Colon (tissue), 2 donors: ENCODE results near the gene SH2D4B.

Experiments
- FAIRE-seq: peaks from 2 replicates; lab custom pipeline; 2012; peaks lifted over from hg19 to GRCh38; lab: Jason Lieb, UNC
- donor health status: control.
- donor health status: control.

SH2D4B gene

GRCh38 chr10:80504158-80504811 is 33.4 kb upstream of the SH2D4B start:
- no peak for FAIRE-seq

DNA sequence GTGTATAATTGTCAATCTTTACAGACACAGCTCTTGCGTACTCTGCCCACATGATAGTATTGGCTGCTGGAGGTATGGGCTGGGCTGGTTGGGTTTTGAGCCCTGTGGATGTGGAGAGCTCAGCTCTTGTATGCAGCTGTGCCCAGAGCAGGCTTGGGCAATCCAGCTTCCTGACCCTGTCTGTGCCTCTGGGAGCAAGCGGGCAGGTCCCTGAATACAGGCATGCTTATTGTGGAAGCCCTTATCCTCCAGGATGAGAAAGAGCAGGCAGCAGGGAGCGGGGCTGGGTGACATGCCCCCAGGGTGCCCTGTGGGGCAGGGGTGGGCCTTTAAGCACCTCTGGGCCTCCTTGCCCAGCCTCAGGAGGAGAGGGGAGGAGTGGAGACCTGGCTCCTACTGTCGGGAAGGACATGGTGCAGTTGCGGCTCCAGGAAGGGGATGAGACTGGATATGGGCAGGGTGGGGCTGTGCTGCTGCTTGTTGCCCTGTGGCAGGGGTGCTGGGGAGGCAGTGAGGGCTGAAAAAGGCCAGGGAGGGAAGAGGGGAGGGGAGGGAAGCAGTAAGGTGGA is 32.7 kb upstream of the SH2D4B start:
- FAIRE-seq, result no peak

- FAIRE-seq, result no peak
Observed at GRCh38 chr10:80506189-80506575, 31.5 kb upstream of the SH2D4B start.

- FAIRE-seq, result no peak
Observed at GRCh38 chr10:80506836-80507487, 30.7 kb upstream of the SH2D4B start.

- FAIRE-seq, result no peak
Observed at GRCh38 chr10:80509108-80509402, 28.6 kb upstream of the SH2D4B start.

DNA sequence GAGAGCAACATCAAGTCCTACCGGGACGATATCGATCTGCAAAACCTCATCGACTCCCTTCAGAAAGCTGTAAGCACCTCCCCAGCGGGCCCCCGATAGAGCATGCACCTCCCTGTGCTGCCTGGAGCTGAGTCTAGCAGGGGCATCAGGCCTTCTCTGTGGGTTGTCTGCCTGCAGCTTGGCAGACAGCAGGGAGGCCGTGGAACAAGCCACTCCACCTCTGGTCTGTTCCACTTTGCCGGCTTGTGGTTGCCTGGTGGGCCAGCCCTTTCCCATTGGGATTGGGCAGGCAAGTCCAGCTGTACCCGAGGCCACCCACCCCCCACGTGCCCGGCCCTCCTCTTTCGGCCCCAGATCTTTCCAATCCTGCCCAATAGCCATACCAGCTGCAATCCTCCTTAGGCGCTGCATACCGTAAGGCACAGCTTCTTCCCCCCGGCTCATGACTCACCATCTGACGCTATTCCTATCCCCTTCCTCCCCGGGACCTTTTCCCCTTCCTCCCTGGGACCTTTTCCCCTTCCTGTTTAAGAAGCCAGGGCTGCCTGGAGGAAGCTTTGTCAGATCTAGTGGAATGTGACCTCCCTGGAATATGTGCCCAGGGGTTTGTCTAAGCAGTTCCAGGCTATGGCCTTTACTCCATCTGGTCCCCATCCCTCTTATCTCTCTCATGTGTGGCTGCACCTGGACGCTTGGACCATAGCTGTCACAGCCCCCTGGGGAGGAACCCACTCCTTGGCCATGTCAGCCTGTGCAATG is 28.1 kb upstream of the SH2D4B start:
- FAIRE-seq, result no peak

- no peak for FAIRE-seq
Observed at GRCh38 chr10:80512031-80512526, 25.6 kb upstream of the SH2D4B start.

DNA sequence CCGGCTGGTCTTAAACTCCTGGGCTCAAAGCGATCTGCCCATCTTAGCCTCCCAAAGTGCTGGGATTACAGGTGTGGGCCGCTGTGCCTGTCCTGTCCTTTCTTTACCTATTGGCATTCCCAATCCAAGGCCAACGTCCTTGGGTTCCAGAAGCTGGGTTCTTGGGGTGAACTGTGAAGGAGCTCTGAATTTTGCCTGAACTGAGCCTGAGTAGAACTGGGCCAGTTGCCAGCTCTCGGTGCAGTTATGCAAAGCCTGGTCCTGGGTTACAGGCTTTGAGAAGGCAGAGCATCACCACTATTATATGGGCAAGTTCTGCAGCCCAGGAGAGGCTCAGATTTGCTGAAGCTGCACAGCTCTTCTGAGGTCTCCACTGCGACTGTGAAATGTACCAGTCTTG is 24.6 kb upstream of the SH2D4B start:
- no peak for FAIRE-seq

DNA sequence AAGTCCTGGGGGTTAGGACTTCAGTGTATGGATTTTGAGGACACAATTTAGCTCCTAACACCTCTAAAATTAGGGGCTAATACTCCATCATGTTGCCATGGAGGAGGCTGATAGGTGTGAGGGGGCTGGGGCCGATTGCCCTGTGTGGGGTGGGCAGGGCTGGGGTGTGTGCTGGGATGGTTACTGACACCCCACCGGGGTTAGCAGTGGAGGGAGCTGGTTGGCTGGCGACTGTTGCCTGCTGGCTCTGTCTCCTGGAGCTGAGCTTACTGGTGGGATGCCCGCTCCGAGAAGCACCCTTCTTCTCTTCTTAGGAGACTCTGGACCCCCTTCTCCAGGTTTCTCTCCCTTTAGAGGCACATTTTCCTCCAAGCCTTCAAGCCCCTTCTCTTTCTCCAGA is 22.2 kb upstream of the SH2D4B start:
- FAIRE-seq, result no peak

GRCh38 chr10:80515941-80516340 is 21.8 kb upstream of the SH2D4B start:
- no peak for FAIRE-seq

DNA sequence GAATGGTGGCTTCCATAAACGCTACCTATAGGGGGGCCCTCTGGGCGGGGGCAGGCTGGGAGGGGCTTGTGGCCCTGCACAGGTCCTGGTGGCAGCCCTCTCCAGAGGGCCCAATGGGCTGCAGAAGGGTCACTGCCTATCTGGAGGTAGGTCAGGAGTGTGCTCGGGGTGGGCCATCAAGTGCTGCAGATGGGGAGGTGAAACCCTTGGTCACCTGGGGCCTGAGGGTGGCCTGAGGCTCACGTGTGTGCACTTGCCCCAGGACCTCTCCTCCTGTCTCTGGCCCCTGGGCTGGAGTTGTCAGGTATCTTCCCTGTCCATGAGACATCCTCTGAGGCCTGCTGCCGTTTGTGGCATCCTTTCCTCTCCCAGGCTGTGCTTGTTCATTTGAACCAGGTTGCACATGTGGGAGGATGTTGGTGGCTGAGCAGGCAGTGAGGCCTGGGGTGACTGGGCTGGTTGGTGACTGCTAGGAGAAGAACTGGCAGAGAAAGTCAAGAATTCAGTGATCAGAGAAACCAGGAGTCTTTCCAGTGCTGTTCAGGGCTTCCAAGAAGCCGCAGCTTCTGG is 21.1 kb upstream of the SH2D4B start:
- FAIRE-seq, result no peak

GRCh38 chr10:80517416-80518142 is 20.1 kb upstream of the SH2D4B start:
- FAIRE-seq, result no peak

DNA sequence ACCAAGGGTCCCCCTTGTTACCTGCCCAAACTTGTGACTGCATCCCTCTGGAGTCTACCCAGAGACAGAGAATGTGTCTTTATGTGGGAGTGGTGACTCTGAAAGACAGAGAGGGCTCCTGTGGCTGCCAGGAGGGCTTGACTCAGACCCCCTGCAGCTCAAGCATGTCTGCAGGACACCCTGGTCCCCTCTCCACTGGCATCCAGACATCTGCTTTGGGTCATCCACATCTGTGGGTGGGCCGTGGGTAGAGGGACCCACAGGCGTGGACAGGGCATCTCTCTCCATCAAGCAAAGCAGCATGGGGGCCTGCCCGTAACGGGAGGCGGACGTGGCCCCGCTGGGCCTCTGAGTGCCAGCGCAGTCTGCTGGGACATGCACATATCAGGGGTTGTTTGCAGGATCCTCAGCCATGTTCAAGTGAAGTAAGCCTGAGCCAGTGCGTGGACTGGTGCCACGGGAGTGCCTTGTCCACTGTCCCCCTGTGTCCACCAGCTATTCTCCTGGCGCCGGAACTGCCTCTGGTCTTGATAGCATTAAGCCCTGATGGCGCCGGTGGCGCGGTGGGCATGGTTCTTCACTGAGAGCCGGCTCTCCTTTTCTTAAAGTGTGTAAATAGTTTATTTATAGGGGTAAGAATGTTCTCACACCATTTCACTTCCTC is 19.4 kb upstream of the SH2D4B start:
- FAIRE-seq, result no peak

DNA sequence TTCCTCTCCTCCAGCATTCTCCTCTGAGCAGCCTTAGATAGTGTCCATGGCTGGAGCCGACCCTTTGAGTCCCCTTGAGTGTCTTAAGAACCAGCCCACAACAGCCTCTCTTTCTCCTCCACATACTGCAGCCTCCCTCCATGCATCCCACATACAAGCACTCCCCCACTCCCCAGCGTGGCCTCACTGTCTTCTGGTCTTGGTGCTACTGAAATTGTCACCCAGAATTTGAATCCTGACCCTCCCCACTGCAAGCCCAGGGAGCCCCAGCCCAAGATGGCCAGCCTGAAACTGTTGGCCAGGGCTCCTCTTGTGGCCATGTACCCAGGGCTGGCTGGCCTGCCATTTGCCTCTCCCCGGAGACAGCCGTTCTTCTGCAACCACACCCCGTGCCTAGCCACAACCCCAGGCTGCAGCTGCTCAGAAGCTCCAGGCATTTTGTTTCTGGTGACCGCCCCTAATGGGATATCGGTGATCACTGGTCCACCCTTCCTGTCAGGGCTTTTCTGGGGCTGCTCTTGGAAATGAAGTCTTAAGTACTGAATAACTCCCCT is 18.8 kb upstream of the SH2D4B start:
- no peak for FAIRE-seq

GRCh38 chr10:80519936-80520650 is 17.6 kb upstream of the SH2D4B start:
- no peak for FAIRE-seq

DNA sequence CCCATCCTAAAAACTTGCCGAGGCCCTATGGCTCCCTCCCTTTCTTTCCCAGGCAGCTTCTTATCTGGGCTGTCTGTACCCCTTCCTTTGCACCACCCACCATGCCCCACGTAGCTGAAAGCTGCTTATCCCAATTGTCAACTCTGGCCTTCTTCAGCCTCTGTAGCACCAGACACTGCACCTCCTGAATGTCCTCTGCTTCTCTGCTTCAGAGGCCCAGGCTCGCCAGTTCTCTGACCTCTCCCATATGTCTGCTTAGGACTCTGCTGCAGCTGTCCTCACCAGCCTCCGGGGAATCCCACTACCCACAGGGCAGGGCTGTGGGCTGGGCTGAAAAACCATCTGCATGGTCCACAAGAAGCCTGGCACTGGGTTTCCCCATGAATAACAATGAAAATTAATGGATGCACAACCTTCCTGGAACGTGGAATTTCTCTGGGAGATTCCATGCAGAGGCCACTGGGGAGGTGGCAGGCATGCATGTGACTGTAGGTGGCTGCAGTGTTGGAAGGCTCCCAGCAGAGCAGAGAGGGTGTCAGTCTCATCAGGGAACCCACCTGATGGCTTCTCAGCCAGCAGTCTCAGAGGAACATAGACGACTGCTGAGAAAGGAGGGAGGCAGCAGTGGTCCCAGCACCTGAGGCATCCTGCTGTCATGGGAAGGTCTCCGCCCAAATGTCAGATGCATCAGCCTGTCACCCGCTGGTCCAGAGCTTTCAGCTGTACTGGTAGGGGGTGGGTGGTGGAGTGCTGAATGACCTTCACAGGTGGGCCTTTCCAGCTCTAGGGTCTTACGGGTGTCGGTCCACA is 16.8 kb upstream of the SH2D4B start:
- no peak for FAIRE-seq

DNA sequence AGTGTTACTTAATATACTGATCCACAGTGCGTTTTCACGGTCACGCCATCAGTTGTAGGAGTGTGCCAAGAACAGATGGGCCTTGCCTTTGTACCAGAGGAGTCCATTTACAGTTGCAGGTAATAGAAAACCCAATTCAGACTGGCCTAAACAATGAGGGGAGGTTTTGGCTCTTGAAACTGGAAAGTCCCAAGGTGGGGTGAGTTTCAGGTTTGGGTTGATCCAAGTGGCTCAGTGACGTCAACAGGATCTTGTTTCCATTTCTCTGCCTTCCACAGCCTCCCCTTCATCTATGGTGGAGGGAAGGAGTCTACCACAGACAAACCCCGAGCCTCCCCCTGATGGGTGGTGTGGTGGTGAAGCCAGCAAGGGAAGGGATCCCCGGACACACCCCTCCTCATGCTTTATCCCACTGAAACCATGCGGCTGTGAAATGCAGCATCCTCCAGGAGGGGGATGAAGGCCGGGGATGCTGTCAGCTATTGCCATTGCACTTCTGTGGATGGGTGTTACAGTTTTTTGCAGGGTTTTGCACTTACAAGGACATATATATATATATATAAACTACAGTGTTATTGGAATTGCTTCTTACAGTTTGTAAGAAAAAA is 14.8 kb upstream of the SH2D4B start:
- no peak for FAIRE-seq

DNA sequence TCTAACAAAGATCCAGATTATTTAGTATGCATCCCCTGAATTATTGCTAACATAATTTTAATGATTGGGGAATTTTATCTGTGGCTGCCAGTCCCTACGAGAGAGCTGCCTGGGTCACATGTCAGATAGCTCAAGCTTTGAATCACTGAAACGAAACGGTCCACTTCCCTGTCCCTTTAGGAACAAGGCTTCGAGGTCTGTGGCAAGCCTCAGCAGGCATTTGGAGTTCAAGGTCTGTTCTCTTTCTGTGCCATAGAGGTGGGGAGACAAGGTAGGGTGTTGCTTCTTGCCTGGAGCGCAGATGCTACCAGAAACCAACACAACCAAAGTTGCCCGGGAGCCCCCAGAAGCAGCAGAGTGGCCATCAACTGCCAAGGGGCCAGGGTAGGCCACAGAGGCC is 13.9 kb upstream of the SH2D4B start:
- no peak for FAIRE-seq

- FAIRE-seq, result no peak
Observed at GRCh38 chr10:80524190-80524909, 13.4 kb upstream of the SH2D4B start.
